KMS-11 (cell line): ENCODE results near the gene PRKCZ.

Source experiments
- H2AFZ ChIP-seq: fragments of 200-600 bp; sonication (generic); 2 replicates; pipeline ENCODE4 v1.6.1; 2016; ENCODE audit warnings: antibody characterized with exemption, mixed run types, low read depth
- H3K27ac ChIP-seq: fragments of 200-600 bp; sonication (generic); 2 replicates; pipeline ENCODE4 v1.6.1; 2016; ENCODE audit warnings: mild to moderate bottlenecking, mixed run types
- H3K27me3 ChIP-seq: fragments of 200-600 bp; sonication (generic); 2 replicates; pipeline ENCODE4 v1.6.1; 2017; ENCODE audit warnings: mild to moderate bottlenecking, low read depth, mixed run types, moderate library complexity; ENCODE audit not compliant: insufficient read depth
- H3K36me3 ChIP-seq: fragments of 200-600 bp; sonication (generic); 2 replicates; pipeline ENCODE4 v1.6.1; 2017; ENCODE audit warnings: mild to moderate bottlenecking, mixed run types; ENCODE audit not compliant: insufficient read depth
- H3K4me1 ChIP-seq: fragments of 200-600 bp; sonication (generic); 2 replicates; pipeline ENCODE4 v1.6.1; 2016; ENCODE audit warnings: mild to moderate bottlenecking, low read depth, mixed run types; ENCODE audit not compliant: poor library complexity, severe bottlenecking
- H3K4me2 ChIP-seq: fragments of 200-600 bp; sonication (generic); 2 replicates; pipeline ENCODE4 v1.7.0; 2016; ENCODE audit warnings: mild to moderate bottlenecking, mixed run types
- H3K4me3 ChIP-seq: fragments of 200-600 bp; sonication (generic); IDR thresholded peaks from 2 replicates; pipeline ENCODE4 v1.6.1; 2017; ENCODE audit warnings: low read depth, low read length, mixed read lengths; ENCODE audit not compliant: insufficient read depth
- H3K79me2 ChIP-seq: fragments of 200-600 bp; sonication (generic); 2 replicates; pipeline ENCODE4 v1.6.1; 2016; ENCODE audit warnings: low read depth, mixed run types; ENCODE audit not compliant: insufficient read depth
- H3K9ac ChIP-seq: fragments of 200-600 bp; sonication (generic); 2 replicates; pipeline ENCODE4 v1.6.1; 2016; ENCODE audit warnings: mild to moderate bottlenecking, mixed run types
- H4K20me1 ChIP-seq: fragments of 200-600 bp; sonication (generic); 2 replicates; pipeline ENCODE4 v1.6.1; 2016; ENCODE audit warnings: mild to moderate bottlenecking, mixed run types; ENCODE audit not compliant: insufficient read depth
- CTCF ChIP-seq: fragments of 200-600 bp; sonication (generic); conservative IDR thresholded peaks from 2 replicates; pipeline ENCODE4 v1.6.1; 2017; ENCODE audit warnings: low read depth, mild to moderate bottlenecking, antibody characterized with exemption, low read length, moderate library complexity, mixed read lengths

PRKCZ gene

DNA sequence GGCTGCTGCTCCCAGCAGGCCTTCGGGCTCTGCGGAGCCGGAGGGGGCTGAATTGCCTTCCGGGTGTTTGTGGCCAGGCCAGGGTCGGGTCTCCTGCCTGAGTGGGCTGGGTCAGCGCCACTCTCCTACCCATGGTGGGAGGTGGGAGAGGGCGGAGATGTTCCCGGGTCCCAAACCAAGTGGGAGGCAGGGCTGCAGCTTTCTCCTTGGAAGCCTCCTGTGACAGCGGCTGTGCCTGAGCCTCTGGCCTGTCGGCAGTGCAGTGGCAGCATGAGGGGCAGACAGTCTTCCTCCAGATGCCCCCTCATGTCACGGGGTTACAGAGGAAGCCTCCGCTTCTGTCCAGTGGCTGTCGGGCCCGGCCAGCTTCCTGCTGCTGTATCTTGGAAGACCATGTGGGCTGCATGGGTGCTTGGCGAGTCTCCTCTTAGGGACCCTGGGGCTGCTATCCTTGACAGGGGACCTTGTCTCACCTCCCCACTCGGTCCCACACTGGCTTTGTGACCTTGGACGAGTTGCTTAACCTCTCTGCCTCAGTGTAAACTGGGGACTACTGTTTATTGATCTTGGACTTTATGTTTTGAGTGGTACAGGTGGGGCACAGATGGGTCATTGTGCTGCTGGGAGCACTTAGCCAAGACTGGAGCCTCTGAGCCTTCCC, 182.2 kb downstream of the PRKCZ start:
- TF ChIP-seq CTCF = no peak
- no peak overlapping the region for H2AFZ ChIP-seq
- H4K20me1 ChIP-seq = no peaks in the 10 kb centered on the region
- H3K4me1 ChIP-seq = no peaks in the 10 kb centered on the region
- peaks cover 27% of the 10 kb centered on the region; the same call in 1 of the 2 replicates for H3K27me3 ChIP-seq
- H3K4me2 ChIP-seq = no peak overlapping the region
- no peaks in the 10 kb centered on the region for H3K79me2 ChIP-seq
- no peak overlapping the region for H3K4me3 ChIP-seq
- no peak overlapping the region for H3K9ac ChIP-seq
- no peaks in the 10 kb centered on the region for H3K36me3 ChIP-seq
- no peak overlapping the region for H3K27ac ChIP-seq

DNA sequence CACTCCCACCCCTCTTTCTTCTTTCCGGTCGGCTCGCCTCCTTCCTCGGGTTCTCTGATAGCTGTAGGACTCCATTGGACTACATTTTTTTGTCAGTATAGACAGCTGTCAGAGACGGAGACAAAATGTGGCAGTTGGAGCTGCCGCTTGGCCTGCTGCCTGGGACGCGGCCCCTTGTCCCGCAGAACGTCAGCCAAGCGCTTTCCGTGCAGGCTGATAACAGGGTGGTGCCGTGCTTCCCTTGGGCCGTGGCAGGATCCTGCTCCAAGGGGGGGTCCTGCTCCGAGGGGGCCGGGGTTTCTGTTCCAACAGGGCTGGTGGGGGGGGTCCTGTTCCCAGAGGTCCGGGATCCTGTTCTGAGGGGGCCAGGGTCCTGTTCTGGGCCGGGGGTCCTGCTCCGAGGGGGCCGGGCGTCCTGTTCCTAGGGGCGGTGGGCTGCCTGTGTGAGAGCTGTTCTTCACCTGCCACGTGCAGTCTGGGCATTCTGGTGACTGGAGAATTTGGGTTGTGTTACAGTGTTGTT, 182.8 kb downstream of the PRKCZ start:
- Histone ChIP-seq H3K36me3 (no peaks in the 10 kb centered on the region), H3K27me3 (peaks cover 27% of the 10 kb centered on the region; the same call in 1 of the 2 replicates), H4K20me1 (no peaks in the 10 kb centered on the region), H3K9ac (no peak overlapping the region), H3K79me2 (no peaks in the 10 kb centered on the region), H3K4me3 (no peak overlapping the region), H3K27ac (no peak overlapping the region), H2AFZ (no peak overlapping the region), H3K4me1 (no peaks in the 10 kb centered on the region), H3K4me2 (no peak overlapping the region)
- TF ChIP-seq CTCF = no peak

DNA sequence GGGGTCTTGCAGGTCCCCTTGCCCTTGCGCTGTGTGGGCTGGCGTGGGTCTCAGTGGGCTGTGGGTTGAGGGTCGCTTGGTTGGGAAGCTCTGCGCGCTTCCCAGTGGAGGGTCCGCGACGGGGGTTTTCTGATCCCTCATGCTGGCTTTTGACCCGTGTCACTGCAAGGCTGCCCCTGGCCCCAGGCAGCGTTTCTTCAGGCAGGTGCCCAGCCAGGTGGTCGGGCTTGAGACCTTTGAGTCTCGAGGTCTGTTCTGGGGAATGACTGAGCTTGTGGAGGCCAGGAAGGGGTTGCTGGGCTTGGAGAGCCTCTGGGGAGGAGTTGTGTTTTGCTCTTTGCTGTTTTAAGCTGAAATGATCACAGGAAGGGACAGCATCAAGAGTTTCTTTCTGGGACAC, 183.3 kb downstream of the PRKCZ start:
- Histone ChIP-seq H3K36me3 (no peaks in the 10 kb centered on the region), H3K27ac (no peak overlapping the region), H3K27me3 (peaks cover 27% of the 10 kb centered on the region; the same call in 1 of the 2 replicates), H3K4me1 (no peaks in the 10 kb centered on the region), H3K79me2 (no peaks in the 10 kb centered on the region), H4K20me1 (no peaks in the 10 kb centered on the region), H3K9ac (no peak overlapping the region), H3K4me3 (no peak overlapping the region), H3K4me2 (no peak overlapping the region), H2AFZ (no peak overlapping the region)
- TF ChIP-seq CTCF = no peak

- H3K4me2 ChIP-seq = no peak overlapping the region
- H4K20me1 ChIP-seq = no peaks in the 10 kb centered on the region
- TF ChIP-seq CTCF = no peak
- no peaks in the 10 kb centered on the region for H3K4me1 ChIP-seq
- H2AFZ ChIP-seq = no peak overlapping the region
- H3K27ac ChIP-seq = no peak overlapping the region
- no peaks in the 10 kb centered on the region for H3K36me3 ChIP-seq
- H3K9ac ChIP-seq = no peak overlapping the region
- no peaks in the 10 kb centered on the region for H3K79me2 ChIP-seq
- H3K4me3 ChIP-seq = no peak overlapping the region
- H3K27me3 ChIP-seq = peaks cover 31% of the 10 kb centered on the region; the same call in 1 of the 2 replicates
These were observed 184.0 kb downstream of the PRKCZ start for GRCh38 chr1:2233997-2234761.
